K562 treated with DMSO at 1 percent for 12 hours (cell line): Measurements from ENCODE around the gene OR4D1. TPM values are rescaled to one million over a fixed set of nuclear protein-coding genes. Genes with fewer than 3 reads are reported as not detected.

Experiments used
- total RNA-seq: library from RNA; unstranded; fragments of 300-600 nt; gene quantifications from 2 replicates; pipeline ENCODE4 v1.2.3, GENCODE V29; 2022; ENCODE audit not compliant: insufficient read depth

Gene OR4D1
- total RNA-seq: not detected in 2 replicates

DNA sequence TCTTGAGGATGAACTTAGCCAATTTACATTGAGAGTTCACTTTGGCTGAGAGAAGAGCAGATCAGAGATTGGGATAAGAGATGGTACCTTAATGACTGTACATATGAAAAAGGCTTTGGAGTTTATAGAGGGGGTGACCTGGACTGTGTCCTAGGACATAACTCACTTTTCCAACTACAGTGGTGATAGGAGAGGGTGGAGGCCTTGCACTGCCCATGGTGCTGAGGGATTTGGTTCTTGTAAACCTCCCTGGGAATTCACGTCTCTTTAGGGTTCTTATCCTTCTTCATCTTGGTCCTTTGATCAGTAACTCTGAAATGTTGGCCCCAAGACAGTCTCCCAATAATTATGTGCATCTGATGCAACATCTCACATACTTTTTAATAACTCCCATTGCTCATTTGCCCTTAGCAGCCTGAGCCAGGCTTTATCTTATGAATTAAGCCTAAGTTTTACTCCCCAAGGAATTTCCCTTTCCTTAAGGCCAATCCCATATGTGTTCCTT, at the start of gene OR4D1:
OR4D1 (plus strand) TSS at position 455 of the 505 bp plus-strand sequence. CDS start 6,770 bp downstream, outside the sequence.

GRCh38 chr17:58166682-58167081, 18.5 kb downstream of the OR4D1 start, which contains the start of gene OR4D2:
Gene OR4D2, plus strand, starts transcription at chr17:58166982. Its CDS starts 2,674 bp downstream, at chr17:58169656.

GRCh38 chr17:58192612-58193011, 44.4 kb downstream of the OR4D1 start, which contains the start of gene EPX:
Gene EPX, plus strand, starts transcription at chr17:58192726. Its CDS starts 121 bp downstream, at chr17:58192847.

Other genes with a start within 250 kb of the OR4D1 start
- gene CUEDC1, start 193.0 kb upstream of the OR4D1 start, total RNA-seq: 3.4 and 4.4 TPM in 2 replicates
- gene VEZF1, start 160.1 kb upstream of the OR4D1 start, total RNA-seq: 6.3 and 32.4 TPM in 2 replicates
- 73.9 and 164 TPM in 2 replicates for gene SRSF1, start 141.1 kb upstream of the OR4D1 start, total RNA-seq
- 9.0 and 22.6 TPM in 2 replicates for gene DYNLL2, start 65.0 kb upstream of the OR4D1 start, total RNA-seq
- not detected in 2 replicates for gene OR4D2, start 18.6 kb downstream of the OR4D1 start, total RNA-seq
- gene EPX, start 44.3 kb downstream of the OR4D1 start, total RNA-seq: 0.44 TPM in 1 of 2 replicates, not detected in the other
- gene MKS1, start 70.9 kb downstream of the OR4D1 start, total RNA-seq: 21.9 and 25.2 TPM in 2 replicates
- 0.72 and 1.1 TPM in 2 replicates for gene LPO, start 90.2 kb downstream of the OR4D1 start, total RNA-seq
- gene MPO, start 132.6 kb downstream of the OR4D1 start, total RNA-seq: not detected in 2 replicates
- gene TSPOAP1, start 180.4 kb downstream of the OR4D1 start, total RNA-seq: 1.4 and 4.7 TPM in 2 replicates
- 81.3 and 89.7 TPM in 2 replicates for gene SUPT4H1, start 203.8 kb downstream of the OR4D1 start, total RNA-seq